ENCODE results near the gene PCDHB14. TPM values are rescaled to one million over a fixed set of nuclear protein-coding genes. Genes with fewer than 3 reads are reported as not detected.
"Not testable (repeated sequence)": the region's sequence is repeated elsewhere in the genome, so short reads cannot be mapped to it uniquely, and the experiment has no call there.

PCDHB14 gene
- total RNA-seq (1 to 10 TPM; 1.9 to 2.7 (median 2.1) TPM), polyA plus RNA-seq (1 to 10 TPM; 2.8 to 2.9 TPM)

GRCh38 chr5:141223112-141223783 lies at the start of gene PCDHB14:
Gene PCDHB14, plus strand, starts transcription at chr5:141223343. Its CDS starts 163 bp downstream, at chr5:141223506.
- H3K36me3 ChIP-seq = no peaks in the 10 kb centered on the region
- FAIRE-seq (no peak), DNase-seq (no peak), ATAC-seq (peak in 3 of 4 donors; percentile 45 to 75 (median 65))
- intact Hi-C loops (cut with DNase I) = no loop called here
- WGBS, 2 donors = 28 to 36% methylated on average over 15 of the region's 15 CpGs
- no peaks in the 10 kb centered on the region for H3K4me1 ChIP-seq
- H3K9me3 ChIP-seq = peaks cover 0 to 19% (median 4%) of the 10 kb centered on the region in 4 donors
- H3K27ac ChIP-seq = no peak within 1 kb of the TSS
- H3K27me3 ChIP-seq = no peaks in the 10 kb centered on the region
- no peak for TF ChIP-seq CTCF (IDR thresholded peaks at IDR 0.05)
- peak within 1 kb of the TSS in 1 of 4 donors; percentile 7 for H3K4me3 ChIP-seq

- H3K9me3 ChIP-seq; H3K4me3 ChIP-seq; H3K36me3 ChIP-seq; H3K27ac ChIP-seq; DNase-seq; FAIRE-seq; H3K4me1 ChIP-seq; ATAC-seq; intact Hi-C loops (cut with DNase I): not testable (repeated sequence)
- 24 to 44% methylated on average over 53 to 79 of the region's 79 CpGs for WGBS, 2 donors
- H3K27me3 ChIP-seq = peaks cover 0 to 26% (median 0%) of the 10 kb centered on the region in 4 donors
These were observed 48.6 kb upstream of the PCDHB14 start for GRCh38 chr5:141174291-141175104.

GRCh38 chr5:141175933-141176332 lies 47.2 kb upstream of the PCDHB14 start:
- Histone ChIP-seq H3K4me1 (no peaks in the 10 kb centered on the region), H3K36me3 (no peaks in the 10 kb centered on the region), H3K27me3 (peaks cover 0 to 22% (median 0%) of the 10 kb centered on the region in 4 donors), H3K9me3 (no peaks in the 10 kb centered on the region), H3K4me3 (no peak overlapping the region), H3K27ac (no peak overlapping the region)
- no peak for TF ChIP-seq CTCF (IDR thresholded peaks at IDR 0.05)
- intact Hi-C loops (cut with DNase I) = no loop called here
- no peak for ATAC-seq
- 55 to 56% methylated on average over 1 of the region's 1 CpG for WGBS, 2 donors
- peak; percentile 91 for FAIRE-seq
- no peak for DNase-seq

- 26 to 29% methylated on average over 13 to 15 of the region's 18 CpGs for WGBS, 2 donors
- FAIRE-seq; DNase-seq; H3K27ac ChIP-seq; H3K9me3 ChIP-seq; H3K36me3 ChIP-seq; H3K4me1 ChIP-seq; intact Hi-C loops (cut with DNase I): not testable (repeated sequence)
- Histone ChIP-seq H3K4me3 (peak within 1 kb of the TSS in 1 of 4 donors; percentile 13), H3K27me3 (peaks cover 0 to 22% (median 0%) of the 10 kb centered on the region in 4 donors)
- peak; percentile 82 to 95 (median 88) for ATAC-seq
- peak in 1 of 4 donors; percentile 10 for TF ChIP-seq CTCF (IDR thresholded peaks at IDR 0.05)
These were observed 45.5 kb upstream of the PCDHB14 start, which contains the start of gene PCDHB8 for GRCh38 chr5:141177577-141178191. Gene PCDHB8, plus strand, starts transcription at chr5:141177790. Its CDS starts 245 bp downstream, at chr5:141178035.

- intact Hi-C loops (cut with DNase I); H3K27ac ChIP-seq; H3K4me3 ChIP-seq; H3K9me3 ChIP-seq; H3K36me3 ChIP-seq; H3K4me1 ChIP-seq; FAIRE-seq; DNase-seq; ATAC-seq: not testable (repeated sequence)
- WGBS, 2 donors = 17 to 44% methylated on average over 24 to 35 of the region's 39 CpGs
- H3K27me3 ChIP-seq = peaks cover 0 to 22% (median 0%) of the 10 kb centered on the region in 4 donors
These were observed 43.8 kb upstream of the PCDHB14 start for GRCh38 chr5:141179371-141179770.

GRCh38 chr5:141179876-141180275 lies 43.3 kb upstream of the PCDHB14 start:
- not testable (repeated sequence) for DNase-seq
- peaks cover 0 to 21% (median 0%) of the 10 kb centered on the region in 4 donors for H3K27me3 ChIP-seq

More at GRCh38 chr5:141179876-141180275, 43.3 kb upstream of the PCDHB14 start:
- FAIRE-seq; ATAC-seq; H3K9me3 ChIP-seq; intact Hi-C loops (cut with DNase I); H3K36me3 ChIP-seq; H3K4me3 ChIP-seq; H3K27ac ChIP-seq; H3K4me1 ChIP-seq: not testable (repeated sequence)
- WGBS, 2 donors = 18 to 36% methylated on average over 30 to 32 of the region's 32 CpGs
